SU-DHL-6 (cell line): ENCODE data around the gene CFAP74.

Experiments
- H2AFZ ChIP-seq: fragments of 200-600 bp; sonication (generic); 2 replicates; pipeline ENCODE4 v1.6.1; 2014; ENCODE audit warnings: low read depth, mild to moderate bottlenecking, moderate library complexity, mixed read lengths, antibody characterized with exemption, low read length; ENCODE audit not compliant: severe bottlenecking
- H3F3A ChIP-seq: fragments of 200-600 bp; shearing (Covaris generic); 2 replicates; pipeline ENCODE4 v1.6.0; 2016; ENCODE audit warnings: antibody characterized with exemption, mild to moderate bottlenecking; ENCODE audit not compliant: insufficient read depth
- H3K27ac ChIP-seq: fragments of 200-600 bp; sonication (generic); 2 replicates; pipeline ENCODE4 v1.5.1; 2016; ENCODE audit warnings: low read depth, mild to moderate bottlenecking, low read length, moderate library complexity, mixed read lengths
- H3K27me3 ChIP-seq: fragments of 200-600 bp; sonication (generic), shearing (Covaris generic); 2 replicates; pipeline ENCODE4 v1.6.0; 2014; ENCODE audit warnings: mild to moderate bottlenecking, low read length
- H3K36me3 ChIP-seq: fragments of 200-600 bp; sonication (generic); 2 replicates; pipeline ENCODE4 v1.6.1; 2014; ENCODE audit warnings: mild to moderate bottlenecking, low read length, mixed read lengths
- H3K4me2 ChIP-seq: fragments of 300-600, 200-600 bp; shearing (Covaris generic), sonication (generic); 2 replicates; pipeline ENCODE4 v1.6.0; 2014; ENCODE audit warnings: low read length, low read depth, mild to moderate bottlenecking; ENCODE audit not compliant: poor library complexity, severe bottlenecking
- H3K4me3 ChIP-seq: fragments of 200-600 bp; sonication (generic); 2 replicates; pipeline ENCODE4 v1.5.1; 2014; ENCODE audit warnings: antibody characterized with exemption, low read length, mild to moderate bottlenecking, mixed read lengths; ENCODE audit not compliant: insufficient read depth, poor library complexity, severe bottlenecking
- H3K79me2 ChIP-seq: fragments of 200-600 bp; sonication (generic); 2 replicates; pipeline ENCODE4 v1.6.1; 2014; ENCODE audit warnings: mild to moderate bottlenecking, low read length, moderate library complexity; ENCODE audit not compliant: insufficient read depth
- H3K9ac ChIP-seq: fragments of 200-600 bp; sonication (generic); 2 replicates; pipeline ENCODE4 v1.7.0; 2014; ENCODE audit warnings: mild to moderate bottlenecking, low read length
- H3K9me2 ChIP-seq: fragments of 200-600 bp; sonication (generic); replicated peaks from 2 replicates; pipeline ENCODE4 v1.6.1; 2014; ENCODE audit warnings: low read length; ENCODE audit not compliant: insufficient read depth
- H3K9me3 ChIP-seq: fragments of 200-600 bp; sonication (generic); 2 replicates; pipeline ENCODE4 v1.6.1; 2014; ENCODE audit warnings: low read length, mixed read lengths; ENCODE audit not compliant: insufficient read depth
- H4K20me1 ChIP-seq: fragments of 200-600 bp; sonication (generic); 2 replicates; pipeline ENCODE4 v1.6.1; 2014; ENCODE audit warnings: low read depth, mild to moderate bottlenecking, antibody characterized with exemption, low read length, moderate library complexity, mixed read lengths
- EZH2phosphoT487 ChIP-seq: fragments of 200-600 bp; sonication (generic), shearing (Covaris generic); conservative IDR thresholded peaks from 2 replicates; pipeline ENCODE4 v1.6.1; 2018; ENCODE audit warnings: mild to moderate bottlenecking, antibody characterized with exemption, low read length, moderate library complexity, mixed read lengths
- TF ChIP-seq, protein P1 (sequence below): fragments of 200-600 bp; sonication (generic); IDR thresholded peaks from one replicate; pipeline ENCODE4 v1.5.1; 2017; ENCODE audit warnings: antibody characterized with exemption, mild to moderate bottlenecking, low read length, moderate library complexity; ENCODE audit not compliant: insufficient read depth, poor library complexity, severe bottlenecking

CFAP74 gene

DNA sequence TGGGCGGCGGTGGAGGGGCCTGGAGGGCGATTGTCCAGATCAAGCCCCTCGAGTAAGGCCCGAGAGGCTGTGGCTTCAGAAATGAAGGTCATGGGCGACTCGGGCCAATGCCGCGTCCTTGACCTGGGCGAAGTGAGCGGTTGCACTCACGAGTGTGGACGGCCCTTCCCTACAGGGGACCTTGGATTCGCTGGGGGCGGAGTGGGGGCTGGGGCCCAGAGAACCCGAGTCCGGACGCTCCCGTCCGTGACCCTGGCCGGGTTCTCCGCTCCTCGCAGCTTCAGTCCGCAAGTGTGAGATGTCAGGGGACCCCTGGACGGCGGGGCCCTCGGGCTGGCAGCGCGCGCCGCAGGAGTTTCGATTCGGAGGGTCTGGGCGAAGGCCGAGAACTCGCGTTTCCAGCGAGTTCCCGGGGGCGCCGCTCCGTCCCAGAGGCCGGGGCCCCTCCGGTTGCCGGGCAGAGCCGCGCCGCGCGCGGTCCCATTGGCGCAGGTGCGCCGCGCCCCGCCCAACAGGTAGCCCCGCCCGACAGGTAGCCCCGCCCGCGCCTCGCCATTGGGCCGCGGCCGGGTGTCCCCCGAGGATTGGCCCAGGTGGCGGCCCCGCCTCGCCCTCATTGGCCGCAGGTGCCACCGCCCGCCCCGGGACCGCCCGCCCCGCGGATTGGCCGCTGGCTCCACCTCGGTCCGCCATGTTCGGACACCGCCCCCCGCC, 46.3 kb upstream of the CFAP74 start, which contains the start of gene PRKCZ:
Gene PRKCZ (plus strand): TSS at position 694 of the 714 bp plus-strand sequence. CDS start 220 bp downstream, outside the sequence.
- Histone ChIP-seq H3F3A (no peaks in the 10 kb centered on the region), H3K27ac (no peak within 1 kb of the TSS), H3K4me3 (no peak within 1 kb of the TSS), H3K4me2 (no peak within 1 kb of the TSS), H3K27me3 (no peaks in the 10 kb centered on the region), H3K36me3 (no peaks in the 10 kb centered on the region), H4K20me1 (no peaks in the 10 kb centered on the region), H2AFZ (no peak within 1 kb of the TSS), H3K9ac (no peak within 1 kb of the TSS), H3K79me2 (no peaks in the 10 kb centered on the region), H3K9me3 (no peaks in the 10 kb centered on the region), H3K9me2 (no peaks in the 10 kb centered on the region)
- TF ChIP-seq, protein P1, sequence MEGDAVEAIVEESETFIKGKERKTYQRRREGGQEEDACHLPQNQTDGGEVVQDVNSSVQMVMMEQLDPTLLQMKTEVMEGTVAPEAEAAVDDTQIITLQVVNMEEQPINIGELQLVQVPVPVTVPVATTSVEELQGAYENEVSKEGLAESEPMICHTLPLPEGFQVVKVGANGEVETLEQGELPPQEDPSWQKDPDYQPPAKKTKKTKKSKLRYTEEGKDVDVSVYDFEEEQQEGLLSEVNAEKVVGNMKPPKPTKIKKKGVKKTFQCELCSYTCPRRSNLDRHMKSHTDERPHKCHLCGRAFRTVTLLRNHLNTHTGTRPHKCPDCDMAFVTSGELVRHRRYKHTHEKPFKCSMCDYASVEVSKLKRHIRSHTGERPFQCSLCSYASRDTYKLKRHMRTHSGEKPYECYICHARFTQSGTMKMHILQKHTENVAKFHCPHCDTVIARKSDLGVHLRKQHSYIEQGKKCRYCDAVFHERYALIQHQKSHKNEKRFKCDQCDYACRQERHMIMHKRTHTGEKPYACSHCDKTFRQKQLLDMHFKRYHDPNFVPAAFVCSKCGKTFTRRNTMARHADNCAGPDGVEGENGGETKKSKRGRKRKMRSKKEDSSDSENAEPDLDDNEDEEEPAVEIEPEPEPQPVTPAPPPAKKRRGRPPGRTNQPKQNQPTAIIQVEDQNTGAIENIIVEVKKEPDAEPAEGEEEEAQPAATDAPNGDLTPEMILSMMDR: no peak
- no peak for TF ChIP-seq EZH2phosphoT487

DNA sequence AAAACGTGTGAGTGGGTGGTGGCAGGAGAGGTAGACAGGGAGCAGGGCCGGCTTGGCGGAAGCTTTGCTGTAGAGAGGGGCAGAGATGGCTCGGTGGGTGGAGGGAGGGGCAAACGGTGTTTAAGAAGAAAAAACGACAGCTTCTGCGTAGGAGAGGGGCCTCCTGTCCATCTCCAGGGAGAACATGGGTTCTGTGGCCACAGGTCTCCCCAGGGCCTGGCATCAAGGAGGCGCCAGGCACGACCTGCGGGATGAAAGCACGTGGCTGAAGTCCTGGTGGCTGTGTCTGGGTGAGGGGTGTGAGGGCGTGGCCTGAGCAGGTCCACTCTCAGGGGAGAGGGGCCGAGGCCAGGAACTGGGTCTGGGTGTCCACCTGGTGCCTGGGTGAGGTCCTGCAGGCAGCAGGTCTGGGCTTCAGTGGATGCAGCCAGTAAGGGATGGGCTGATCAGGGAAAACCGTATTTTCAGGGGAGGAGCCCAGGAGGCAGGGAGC, 45.7 kb upstream of the CFAP74 start:
- no peaks in the 10 kb centered on the region for H3K27me3 ChIP-seq
- H3K9ac ChIP-seq: no peak overlapping the region
- H2AFZ ChIP-seq: no peak overlapping the region
- no peaks in the 10 kb centered on the region for H3K9me3 ChIP-seq
- no peaks in the 10 kb centered on the region for H3K36me3 ChIP-seq
- H3K4me2 ChIP-seq: no peak overlapping the region
- H3K9me2 ChIP-seq: no peaks in the 10 kb centered on the region
- no peak overlapping the region for H3K4me3 ChIP-seq
- no peak overlapping the region for H3K27ac ChIP-seq
- TF ChIP-seq, protein P1: no peak
- TF ChIP-seq EZH2phosphoT487: no peak
- no peaks in the 10 kb centered on the region for H3K79me2 ChIP-seq
- H4K20me1 ChIP-seq: no peaks in the 10 kb centered on the region
- no peaks in the 10 kb centered on the region for H3F3A ChIP-seq

DNA sequence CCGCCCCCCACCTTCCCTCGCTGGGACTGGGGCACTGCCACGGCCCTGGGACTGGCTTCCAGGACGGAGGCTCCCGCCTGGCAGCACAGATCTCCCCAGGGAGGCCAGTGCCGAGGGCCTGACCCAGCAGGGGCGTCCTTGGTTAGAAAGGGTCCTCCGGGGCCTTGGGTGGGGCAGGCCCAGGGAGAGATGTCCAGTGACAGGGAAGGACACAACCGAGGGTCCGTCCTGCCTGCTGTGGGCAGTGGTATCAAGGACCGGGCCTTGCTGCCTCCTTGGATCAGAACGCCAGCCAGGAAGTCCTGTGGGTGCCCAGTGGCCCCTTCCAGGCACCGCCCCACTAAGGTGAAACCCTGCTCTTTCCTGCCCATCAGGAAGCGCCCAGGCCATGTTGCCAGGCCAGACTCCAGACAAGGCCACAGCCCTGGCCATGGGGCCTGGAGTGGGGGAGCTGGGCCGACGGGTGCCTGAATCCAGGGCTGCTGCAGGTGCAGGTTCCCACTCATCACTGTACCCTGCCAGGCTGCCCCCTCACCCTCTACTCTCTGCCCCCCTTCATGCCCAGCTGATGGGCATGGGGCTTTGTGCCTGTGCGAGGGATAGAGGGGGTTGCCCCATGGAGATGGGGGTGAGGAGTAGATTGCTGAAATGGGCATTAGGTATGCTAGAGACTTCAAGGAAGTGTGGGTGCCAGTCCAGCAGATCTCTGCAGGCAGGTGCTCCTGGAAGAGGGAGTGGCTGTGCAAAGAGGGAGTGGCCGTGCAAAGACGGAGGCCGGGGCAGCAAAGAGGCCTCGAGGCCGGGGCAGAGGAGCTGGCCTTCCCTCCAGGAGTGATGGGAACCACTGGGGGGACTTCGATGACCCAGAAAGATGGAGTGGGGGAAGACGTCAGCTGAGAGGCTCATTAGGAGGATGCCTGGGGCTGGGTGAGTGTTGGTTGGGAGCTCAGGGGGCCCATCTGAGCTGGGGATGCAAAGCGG, 44.5 kb upstream of the CFAP74 start:
- H3K9ac ChIP-seq: no peak overlapping the region
- no peaks in the 10 kb centered on the region for H3K9me2 ChIP-seq
- H3F3A ChIP-seq: no peaks in the 10 kb centered on the region
- H3K4me3 ChIP-seq: no peak overlapping the region
- no peaks in the 10 kb centered on the region for H3K79me2 ChIP-seq
- H2AFZ ChIP-seq: no peak overlapping the region
- H3K36me3 ChIP-seq: no peaks in the 10 kb centered on the region
- no peak overlapping the region for H3K4me2 ChIP-seq
- TF ChIP-seq EZH2phosphoT487: no peak
- TF ChIP-seq, protein P1: no peak
- no peaks in the 10 kb centered on the region for H3K9me3 ChIP-seq
- no peak overlapping the region for H3K27ac ChIP-seq
- no peaks in the 10 kb centered on the region for H3K27me3 ChIP-seq
- no peaks in the 10 kb centered on the region for H4K20me1 ChIP-seq
